HG02759 (cell line): ENCODE measurements around the gene M1AP.
A peak's percentile ranks its signal among the peaks of the same experiment; 100 is the strongest.
"Not testable (repeated sequence)": the region's sequence is repeated elsewhere in the genome, so short reads cannot be mapped to it uniquely, and the experiment has no call there.

Source experiments
- ATAC-seq: cut with Tn5 transposase; IDR thresholded peaks from one replicate; pipeline ENCODE4 v1.9.1; 2021; ENCODE audit warnings: mild to moderate bottlenecking, moderate library complexity; ENCODE audit not compliant: unreplicated experiment

The M1AP gene

DNA sequence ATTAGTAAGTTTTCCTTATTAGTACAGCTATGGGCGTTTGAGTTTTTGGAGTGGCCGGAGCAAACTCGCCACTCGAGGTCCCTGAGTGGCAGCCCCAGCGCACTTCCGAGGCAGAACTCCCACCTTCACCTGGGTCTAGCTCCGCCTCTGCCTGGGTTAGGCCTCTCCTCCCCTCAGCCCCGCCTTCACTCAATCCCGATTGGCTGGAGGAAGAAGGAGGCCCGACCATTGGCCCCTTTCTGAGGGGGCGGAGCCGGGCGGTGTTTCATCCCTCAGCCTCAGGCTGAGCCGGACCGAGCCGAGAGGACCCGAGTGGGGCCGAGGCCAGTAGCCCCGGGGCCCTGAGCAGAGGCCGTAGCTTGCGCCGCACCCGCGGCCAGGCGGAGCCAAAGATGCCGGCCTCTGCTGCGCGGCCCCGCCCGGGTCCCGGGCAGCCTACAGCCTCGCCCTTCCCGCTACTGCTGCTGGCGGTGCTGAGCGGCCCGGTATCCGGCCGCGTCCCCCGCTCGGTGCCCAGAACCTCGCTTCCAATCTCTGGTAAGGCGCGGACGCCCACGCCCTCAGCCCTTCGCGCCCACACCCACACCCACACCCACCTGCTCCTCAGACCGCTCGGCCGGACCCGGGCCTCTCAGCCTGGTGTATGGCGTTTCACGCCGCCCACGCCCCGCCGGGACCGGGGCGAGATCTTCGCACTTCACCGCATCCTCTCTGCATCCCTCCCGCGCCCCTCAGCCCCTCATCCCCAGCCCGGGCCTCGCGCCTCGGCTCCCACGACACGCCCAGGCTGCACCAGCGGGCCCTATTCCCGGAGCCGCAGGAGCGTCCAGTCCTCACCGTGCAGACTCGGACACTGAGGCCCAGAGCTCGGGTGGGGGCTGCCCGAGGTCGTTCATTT lies 6.1 kb upstream of the M1AP start, which contains the start of gene SEMA4F:
SEMA4F (plus strand) TSS at position 263 of the 898 bp plus-strand sequence; CDS start at position 393, 130 bp downstream.
- peak; percentile 99 for ATAC-seq

- ATAC-seq = peak; percentile 19
Observed at GRCh38 chr2:74653589-74653984, 5.5 kb upstream of the M1AP start.

GRCh38 chr2:74646834-74647482 lies 1.2 kb downstream of the M1AP start:
- no peak for ATAC-seq

DNA sequence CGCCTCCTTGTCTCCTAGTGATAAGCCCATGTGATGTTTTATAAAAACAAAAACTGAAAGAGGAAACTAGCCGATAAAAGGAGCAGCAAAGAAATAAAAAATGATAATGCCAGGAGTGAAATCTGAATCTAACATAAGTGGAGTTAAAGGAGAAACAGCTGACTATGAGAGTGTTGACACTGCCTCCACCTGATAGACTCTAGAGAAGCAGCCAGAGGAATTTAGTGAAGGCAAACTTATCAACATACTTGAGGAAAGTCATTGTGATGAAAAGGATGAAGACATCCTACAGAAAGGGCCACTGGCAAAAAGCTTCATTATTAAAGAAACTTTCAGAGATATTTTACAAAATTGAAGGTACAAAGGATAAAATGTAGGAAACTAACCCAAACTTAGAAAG lies 1.9 kb downstream of the M1AP start:
- ATAC-seq = no peak

- ATAC-seq = no peak
Observed at GRCh38 chr2:74645344-74645743, 2.8 kb downstream of the M1AP start.

DNA sequence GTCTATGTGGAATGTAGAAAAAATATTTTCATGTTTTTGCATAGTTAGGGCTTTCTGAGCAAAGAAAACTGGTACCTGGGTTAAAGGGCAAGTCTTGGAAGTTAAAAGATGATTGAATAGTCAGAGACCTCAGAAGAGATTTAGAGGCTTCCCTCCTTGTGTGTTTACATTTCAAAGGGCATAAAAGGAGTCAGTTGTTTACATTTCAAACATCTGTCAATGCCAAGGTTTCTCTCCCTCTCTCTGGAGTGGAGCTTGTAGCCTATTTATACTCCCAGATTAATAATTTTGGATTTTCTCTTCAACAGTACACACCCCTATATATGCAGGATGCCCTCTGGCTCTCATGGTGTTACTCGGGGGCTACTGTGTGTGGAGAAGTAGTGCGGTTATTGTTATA lies 8.6 kb downstream of the M1AP start:
- ATAC-seq = no peak

DNA sequence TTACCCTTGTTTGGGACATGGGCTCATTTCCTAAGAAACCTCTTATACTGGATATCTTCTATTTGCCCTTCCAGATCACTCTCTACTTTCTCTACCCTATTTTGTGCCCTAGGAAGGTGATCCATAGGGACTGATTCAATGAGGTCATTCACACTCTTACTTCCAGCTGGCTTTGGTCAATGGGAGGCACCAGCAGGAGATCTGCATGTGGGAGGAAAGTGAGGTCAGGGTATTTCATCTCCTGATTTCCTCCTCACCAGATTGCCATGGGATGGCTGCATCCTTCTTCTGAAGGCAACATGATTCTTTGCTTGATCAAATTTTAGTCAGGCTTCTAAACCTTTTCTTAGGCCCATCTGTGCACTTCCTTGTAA lies 15.2 kb downstream of the M1AP start:
- ATAC-seq = no peak

- no peak for ATAC-seq
Observed at GRCh38 chr2:74632209-74632938, 15.8 kb downstream of the M1AP start.

- not testable (repeated sequence) for ATAC-seq
Observed at GRCh38 chr2:74630454-74630853, 17.7 kb downstream of the M1AP start.

DNA sequence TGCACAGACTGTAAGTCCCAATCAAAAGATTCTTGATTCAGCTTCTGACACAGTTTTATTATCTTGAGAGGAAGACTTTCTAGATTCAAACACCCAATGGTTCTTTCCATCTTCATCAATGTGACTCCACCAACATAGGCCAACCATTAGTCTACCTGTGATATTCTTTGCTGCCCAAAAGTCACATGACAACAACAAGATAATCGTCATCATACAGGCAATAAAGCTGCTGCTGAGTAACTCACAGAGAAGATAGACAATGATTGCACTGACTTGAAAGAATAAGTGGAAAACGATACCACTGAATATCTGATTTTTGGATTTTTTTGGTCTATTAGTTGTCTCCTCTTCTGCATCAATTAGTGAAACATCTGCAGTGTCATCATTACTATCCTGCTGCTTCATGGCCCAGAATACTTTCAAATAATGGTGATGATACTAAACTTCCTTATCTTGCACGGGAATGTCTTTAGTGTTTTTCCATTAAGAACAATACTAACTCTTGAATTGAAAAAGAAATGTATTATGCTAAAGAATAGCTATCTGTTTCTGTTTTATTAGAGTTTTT lies 19.5 kb downstream of the M1AP start:
- no peak for ATAC-seq

DNA sequence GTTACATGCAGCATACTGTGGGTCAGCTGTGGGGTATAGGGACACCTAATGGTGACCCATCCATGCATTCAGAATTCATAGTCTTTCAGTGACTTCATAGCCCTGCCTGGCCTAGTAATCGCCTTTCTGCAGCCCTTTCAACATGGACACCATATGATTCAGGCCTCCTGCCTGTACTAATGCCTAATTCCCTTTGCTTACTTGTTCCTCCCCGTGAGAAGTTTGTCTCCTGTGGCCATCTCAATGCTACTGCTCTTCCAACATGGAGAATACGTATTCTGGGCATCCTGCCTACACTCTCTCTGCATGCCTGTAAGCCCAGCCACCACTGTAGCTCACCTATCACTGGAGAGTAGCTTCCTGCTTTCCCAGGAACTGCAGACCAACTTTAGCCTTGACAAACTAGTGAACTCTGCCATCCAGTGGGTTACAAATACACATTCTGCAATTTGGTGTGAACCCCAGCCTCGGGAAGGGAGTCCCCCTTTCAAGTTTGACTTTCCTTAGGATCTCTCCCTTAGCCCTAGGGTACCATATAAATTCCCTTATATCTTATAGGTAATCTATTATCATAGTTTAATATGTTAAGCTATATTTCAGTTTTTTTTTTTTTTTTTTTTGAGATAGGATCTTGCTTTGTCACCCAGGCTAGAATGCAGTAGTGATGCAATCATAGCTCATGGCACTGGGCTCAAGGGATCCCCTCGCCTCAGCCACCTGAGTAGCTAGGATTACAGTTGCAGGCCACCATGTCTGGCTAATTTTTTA lies 22.3 kb downstream of the M1AP start:
- no peak for ATAC-seq

DNA sequence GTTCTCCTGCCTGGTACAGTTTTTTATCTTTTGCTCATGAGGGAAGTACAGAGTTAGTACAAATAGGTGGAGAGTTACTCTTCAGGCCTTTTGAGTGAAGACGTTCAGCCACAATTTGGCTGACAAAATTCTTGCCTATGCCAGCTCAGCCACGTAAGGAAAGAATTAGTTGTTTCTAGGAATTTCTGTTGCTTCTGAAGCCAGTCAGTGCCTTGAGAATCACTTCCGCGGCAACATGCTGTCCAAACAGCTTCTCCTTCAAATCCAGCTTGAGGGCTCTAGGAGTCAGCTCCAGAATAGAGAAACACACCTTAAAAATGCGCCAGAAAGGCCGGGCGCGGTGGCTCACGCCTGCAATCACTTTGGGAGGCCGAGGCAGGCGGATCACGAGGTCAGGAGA lies 27.5 kb downstream of the M1AP start:
- ATAC-seq = no peak

- ATAC-seq = no peak
Observed at GRCh38 chr2:74619651-74620297, 28.4 kb downstream of the M1AP start.

DNA sequence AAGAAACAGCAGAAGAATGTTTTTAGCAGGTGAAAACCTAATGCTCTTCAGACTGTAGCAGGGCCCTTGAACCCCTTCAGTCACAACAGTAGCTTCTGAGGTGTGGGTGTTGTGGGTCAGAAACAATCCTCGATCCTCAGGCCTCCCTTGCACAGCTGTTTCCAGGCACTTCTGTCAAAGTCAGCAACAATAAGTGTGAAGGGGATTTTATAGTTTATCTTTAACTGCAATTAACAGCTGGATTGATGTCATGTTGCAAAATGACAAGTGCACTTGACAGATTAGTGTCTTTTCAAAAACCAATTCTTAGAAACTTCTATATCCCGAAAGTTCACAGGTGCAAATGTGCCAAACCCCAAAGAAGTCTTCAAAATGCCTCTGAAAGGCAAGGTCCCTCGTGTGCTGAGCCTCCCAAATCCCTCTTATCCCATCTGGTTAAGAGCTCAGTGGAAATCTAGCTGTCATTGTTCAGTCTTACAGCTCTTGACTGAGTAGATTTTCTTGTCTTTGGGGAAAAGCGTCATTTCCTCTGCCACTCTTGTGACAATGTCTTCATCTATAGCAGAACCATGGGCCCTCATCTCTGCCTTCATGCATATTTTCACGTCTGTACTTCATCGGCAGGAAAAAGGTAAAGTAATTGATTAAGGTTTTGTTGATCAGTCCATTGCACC lies 29.6 kb downstream of the M1AP start:
- no peak for ATAC-seq

DNA sequence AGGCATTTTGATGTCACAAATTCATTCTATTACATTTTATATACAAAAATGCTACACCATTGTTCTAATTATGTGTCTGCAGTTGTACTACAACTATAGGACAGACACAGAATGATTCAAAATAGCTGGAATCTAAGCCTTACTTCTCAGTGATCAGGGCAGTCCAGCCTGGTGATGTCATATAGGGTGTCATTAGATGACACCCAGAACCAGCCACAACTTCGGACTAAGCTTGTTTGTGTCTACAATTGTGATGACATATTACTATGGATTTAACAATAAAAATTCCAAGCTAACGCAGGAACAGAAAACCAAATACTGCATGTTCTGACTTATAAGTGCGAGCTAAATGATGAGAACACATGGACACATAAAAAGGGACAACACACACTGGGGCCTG lies 31.0 kb downstream of the M1AP start:
- no peak for ATAC-seq

DNA sequence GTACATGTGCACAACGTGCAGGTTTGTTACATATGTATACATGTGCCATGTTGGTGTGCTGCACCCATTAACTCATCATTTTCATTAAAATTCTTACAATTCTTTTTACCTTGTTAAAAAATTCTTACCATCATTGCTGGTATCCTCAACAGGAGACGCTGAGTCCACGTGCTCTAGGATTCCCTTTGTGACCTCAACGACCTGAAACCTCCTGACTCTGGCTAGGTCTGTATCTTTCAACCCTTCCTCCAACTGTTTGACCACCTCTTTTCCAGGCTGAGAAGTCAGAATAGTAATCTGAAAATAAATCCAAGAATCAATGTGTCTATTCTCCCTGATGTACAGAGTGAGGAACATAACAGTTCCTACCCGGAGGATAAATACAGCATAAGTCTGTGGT lies 41.2 kb downstream of the M1AP start:
- ATAC-seq = no peak

DNA sequence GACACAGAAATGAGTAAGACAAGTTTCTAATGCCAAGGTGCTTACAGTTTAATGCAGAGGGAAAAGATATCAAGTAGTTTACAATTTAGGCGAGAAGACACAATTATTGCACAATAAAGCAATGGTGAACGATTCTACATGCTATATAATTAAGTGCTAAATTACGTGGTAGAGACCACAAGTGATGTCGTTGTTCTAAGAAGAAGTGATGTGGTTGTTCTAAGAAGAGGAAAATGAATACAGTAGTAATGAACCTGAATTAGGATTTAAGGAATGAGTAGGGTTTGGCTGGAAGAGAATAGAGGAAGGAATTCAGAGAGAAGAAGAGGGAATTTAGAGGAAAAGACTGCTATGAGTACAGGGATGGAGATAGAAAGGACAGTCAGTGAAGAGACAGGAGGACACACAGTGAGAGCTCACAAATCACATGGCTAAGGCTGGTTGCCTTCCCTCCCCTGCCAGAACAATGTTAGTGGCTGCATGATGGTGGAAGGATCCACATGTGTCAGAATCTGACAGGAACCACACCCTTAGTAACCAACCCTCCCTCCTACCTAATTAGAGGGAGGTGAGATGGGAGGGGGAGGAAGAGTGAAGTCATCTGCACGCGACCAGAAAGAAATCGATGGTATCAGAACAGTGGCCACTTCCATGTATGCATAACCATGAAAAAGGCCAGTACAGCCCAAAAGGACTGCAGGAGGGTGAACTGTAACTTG lies 44.7 kb downstream of the M1AP start:
- no peak for ATAC-seq

GRCh38 chr2:74602586-74603281 lies 45.4 kb downstream of the M1AP start:
- ATAC-seq = no peak
